ENCODE measurements around the gene PMPCA.
"Not testable (repeated sequence)": the region's sequence is repeated elsewhere in the genome, so short reads cannot be mapped to it uniquely, and the experiment has no call there.

Gene PMPCA

DNA sequence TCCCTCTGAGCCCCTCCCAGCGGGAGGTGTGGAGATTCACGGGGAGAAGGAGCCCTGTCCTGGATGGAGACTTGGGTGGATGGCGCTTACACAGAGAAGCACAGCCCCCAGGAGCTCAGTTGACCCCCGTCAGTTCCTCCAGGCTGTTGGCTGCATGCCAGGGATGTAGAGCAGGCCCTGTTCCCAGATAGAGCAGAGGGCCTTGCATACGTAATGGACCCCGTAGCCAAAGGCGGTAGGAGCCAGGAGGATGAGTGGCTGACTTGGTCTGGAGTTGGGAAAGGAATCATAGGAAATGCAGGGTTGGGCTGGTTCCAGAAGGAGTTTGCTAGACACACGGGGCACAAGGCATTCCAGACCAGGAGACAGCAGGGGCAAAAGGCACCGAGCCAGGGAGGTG, 2.5 kb downstream of the PMPCA start:
- DNase-seq (ENCODE audit: low read depth in 2 of 2): no peak

GRCh38 chr9:136416427-136416826, 6.0 kb downstream of the PMPCA start:
- DNase-seq (ENCODE audit: low read depth in 2 of 2): no peak

DNA sequence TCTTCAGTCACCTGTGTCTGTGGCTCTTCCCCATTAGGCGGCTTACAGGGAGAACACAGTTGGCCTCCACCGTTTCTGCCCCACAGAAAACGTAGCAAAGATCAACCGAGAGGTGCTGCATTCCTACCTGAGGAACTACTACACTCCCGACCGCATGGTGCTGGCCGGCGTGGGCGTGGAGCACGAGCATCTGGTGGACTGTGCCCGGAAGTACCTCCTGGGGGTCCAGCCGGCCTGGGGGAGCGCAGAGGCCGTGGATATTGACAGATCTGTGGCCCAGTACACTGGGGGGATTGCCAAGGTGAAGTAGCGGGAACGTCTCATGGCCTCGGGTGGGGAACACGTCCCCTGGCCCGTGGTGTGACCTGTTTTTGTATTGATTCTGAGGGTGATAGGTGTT, 6.5 kb downstream of the PMPCA start:
- no peak for DNase-seq (ENCODE audit: low read depth in 2 of 2)

DNA sequence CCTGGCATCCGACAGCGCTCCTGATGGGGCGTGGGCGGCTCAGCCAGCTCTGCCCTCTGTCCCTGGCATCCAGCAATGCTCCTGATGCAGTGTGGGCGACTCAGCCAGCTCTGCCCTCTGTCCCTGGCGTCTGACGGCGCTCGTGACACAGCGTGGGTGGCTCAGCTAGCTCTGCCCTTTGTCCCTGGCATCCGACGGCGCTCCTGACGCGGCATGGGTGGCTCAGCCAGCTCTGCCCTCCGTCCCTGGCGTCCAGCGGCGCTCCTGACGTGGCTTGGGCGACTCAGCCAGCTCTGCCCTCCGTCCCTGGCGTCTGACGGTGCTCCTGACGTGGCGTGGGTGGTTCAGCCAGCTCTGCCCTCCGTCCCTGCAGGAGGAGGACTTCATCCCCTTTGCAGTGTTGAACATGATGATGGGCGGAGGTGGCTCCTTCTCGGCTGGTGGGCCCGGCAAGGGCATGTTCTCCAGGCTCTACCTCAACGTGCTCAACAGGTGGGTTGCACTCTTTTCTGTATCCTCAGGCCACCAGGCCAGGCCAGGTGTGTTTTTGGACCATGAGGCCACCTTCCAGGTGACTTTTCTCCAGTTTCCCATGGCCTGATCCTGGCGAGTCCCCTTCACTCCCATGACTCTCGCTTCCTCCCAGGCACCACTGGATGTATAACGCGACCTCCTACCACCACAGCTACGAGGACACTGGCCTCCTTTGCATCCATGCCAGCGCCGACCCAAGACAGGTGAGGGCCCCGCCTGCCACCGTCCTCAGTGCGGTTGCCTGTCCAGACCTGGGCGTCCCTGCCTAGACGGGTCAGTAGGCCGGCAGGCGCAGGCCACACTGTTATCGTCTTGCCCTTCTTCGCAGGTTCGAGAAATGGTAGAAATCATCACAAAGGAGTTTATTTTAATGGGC, 8.0 kb downstream of the PMPCA start:
- no peak for DNase-seq (ENCODE audit: low read depth in 2 of 2)

DNA sequence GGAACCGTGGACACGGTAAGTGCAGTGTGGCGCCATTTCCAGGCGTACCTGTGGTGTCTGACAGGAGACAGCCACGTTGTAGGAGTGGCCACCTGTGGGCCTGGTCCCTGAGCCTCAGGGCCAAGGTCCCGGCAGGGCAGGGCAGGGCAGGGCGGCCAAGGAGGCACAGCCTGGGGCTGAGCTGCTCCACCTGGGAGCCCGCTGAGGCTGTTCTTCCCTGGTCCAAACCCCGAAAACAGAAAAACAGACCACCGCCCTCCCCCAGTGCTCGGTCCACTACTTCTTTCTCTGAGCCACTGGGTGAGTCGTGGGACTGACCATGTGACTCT, 8.6 kb downstream of the PMPCA start:
- no peak for DNase-seq (ENCODE audit: low read depth in 2 of 2)

DNA sequence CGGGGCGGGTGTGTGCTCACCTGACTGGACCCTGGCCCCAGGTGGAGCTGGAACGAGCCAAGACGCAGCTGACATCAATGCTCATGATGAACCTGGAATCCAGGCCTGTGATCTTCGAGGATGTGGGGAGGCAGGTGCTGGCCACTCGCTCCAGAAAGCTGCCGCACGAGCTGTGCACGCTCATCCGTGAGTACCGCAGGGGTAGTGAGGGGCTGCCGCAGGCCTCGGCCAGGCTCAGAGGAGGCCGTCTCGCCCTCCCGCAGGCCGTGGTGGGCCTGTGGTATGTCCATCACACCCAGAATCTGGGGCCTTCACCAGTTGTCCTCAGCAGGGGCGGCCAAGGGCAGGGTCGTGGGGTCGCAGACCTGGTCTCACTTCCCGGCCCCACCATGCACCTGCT, 11.3 kb downstream of the PMPCA start:
- DNase-seq (ENCODE audit: low read depth in 2 of 2): no peak

DNA sequence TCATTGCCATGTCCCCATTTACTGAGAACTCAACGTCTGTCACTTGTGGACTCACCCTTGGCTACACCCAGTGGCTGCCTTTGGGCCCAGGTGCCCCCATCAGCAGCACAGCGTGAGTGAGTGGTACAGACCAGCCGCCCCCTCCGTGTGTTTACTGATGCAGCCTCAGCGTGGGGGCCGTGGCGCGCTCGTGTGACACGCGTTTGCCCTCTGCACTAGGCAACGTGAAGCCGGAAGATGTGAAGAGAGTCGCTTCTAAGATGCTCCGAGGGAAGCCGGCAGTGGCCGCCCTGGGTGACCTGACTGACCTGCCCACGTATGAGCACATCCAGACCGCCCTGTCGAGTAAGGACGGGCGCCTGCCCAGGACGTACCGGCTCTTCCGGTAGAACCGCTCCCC, 12.4 kb downstream of the PMPCA start:
- no peak for DNase-seq (ENCODE audit: low read depth in 2 of 2)

- no peak for DNase-seq (ENCODE audit: low read depth in 2 of 2)
These were observed 13.1 kb downstream of the PMPCA start for GRCh38 chr9:136423432-136424146.

DNA sequence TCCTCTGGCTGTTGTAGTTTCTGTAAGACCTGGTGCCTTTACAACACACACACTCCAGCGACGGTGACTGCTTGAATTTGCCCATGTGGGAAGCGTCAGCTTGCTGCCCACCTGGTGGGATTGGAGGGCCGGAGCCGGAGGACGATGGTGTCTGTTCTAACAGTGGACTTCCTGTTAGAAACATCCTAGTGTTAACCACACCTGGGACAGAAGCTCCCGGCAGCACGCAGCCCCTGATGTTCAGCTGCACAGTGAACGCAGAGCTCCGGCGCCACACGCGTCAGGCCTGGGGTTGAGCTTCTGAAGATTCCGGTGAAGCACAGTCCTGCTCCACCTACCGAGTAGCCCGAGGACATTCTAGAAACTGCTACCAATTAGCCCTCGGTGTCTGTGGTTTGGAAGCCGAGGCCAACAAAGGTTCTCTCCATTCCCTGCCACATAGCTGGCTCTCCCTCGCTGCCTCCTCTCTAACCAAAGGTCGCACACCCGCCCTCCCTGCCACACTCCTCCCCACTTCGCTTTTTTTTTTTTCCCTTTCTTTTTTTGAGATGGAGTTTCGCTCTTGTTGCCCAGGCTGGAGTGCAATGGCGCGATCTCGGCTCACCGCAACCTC, 14.4 kb downstream of the PMPCA start:
- no peak for DNase-seq (ENCODE audit: low read depth in 2 of 2)

GRCh38 chr9:136425367-136425766, 14.9 kb downstream of the PMPCA start:
- DNase-seq (ENCODE audit: low read depth in 2 of 2): not testable (repeated sequence)

DNA sequence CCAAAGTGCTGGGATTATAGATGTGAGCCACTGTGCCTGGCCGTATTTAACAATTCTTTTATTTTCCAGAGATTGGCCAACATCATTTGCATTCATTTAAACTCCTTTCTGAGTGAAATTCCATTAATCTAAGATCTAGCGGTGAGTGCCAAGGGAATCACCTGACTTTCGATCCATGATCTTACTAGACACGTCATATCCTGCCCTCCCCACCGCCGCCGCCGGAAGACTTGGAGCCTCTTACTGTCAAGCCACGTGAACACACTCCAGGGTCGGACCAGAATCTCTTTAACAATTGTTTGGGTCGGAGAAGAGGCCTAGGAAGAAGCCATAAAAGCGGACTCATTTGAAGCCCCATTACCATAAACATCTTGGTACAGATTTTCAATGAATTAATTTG, 16.3 kb downstream of the PMPCA start:
- DNase-seq (ENCODE audit: low read depth in 2 of 2): no peak

- no peak for DNase-seq (ENCODE audit: low read depth in 2 of 2)
These were observed 18.7 kb downstream of the PMPCA start for GRCh38 chr9:136429075-136429628.

DNA sequence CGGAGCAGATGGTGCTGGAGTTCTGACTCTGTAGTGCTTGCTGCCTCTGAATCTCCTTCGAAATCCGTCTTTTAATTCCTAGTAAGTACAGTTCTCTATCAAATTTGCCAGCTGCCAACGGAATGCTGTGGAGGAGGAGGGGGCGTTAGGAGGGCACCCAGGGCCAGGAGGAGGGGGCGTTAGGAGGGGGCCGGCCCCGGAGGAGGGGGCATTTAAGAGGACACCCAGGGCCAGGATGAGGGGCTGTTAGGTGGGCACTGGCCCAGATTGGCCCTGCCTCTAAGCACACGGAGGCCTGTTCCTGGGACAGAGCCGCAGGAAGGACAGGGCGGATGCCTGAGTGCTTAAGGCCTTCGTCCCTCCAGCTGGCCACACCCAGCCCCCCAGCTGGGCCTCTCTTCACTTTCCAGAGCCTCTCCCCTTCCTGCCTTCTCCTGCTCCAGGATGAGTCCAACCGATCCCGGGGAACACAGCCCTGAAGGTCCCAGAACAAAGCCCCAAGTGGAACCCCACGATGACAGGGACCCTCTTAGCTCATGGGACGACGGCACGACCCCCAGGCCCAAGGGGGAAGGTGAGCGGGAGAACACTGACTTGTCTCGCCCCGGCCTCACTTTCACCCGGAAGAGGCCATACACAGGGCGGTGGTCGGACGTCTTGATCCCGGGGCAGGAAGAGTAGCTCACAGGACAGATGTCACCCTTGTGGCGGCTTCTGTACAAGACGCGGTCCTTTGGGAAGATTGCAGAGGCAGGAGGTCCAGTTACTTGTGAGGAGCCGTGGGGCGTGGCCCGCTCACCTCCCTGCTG, 19.4 kb downstream of the PMPCA start:
- DNase-seq (ENCODE audit: low read depth in 2 of 2): no peak

DNA sequence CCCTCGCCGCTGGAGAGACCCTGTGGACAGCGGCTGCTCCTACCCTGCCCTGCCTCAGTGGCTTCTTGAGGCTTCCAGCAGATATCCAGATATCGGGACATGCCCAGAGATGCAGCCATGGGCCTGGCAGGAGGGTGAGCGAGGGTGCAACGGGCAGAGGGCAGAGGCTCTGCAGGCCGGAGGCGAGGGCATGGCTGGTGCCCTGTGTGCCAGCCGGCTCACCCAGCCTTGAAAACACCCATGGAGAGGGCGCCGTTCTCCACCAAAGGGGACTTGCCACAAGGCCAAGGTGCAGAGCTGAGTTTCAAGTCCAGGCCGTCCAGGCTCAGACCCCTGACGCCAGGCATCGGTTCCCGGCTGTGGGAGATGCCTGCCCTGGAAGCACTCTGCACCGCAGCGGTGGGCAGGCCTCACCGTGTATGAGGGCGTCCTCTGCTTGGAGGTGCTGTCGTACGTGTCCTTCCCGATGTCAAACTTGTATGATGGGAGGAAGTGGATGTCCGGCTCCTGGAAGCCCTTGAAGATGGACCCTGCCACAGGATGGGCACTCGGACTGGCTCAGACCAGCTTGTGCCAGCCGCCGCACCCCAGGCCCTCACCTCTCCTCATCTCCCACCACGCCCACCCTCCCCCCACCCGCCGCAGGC, 20.3 kb downstream of the PMPCA start:
- no peak for DNase-seq (ENCODE audit: low read depth in 2 of 2)

- no peak for DNase-seq (ENCODE audit: low read depth in 2 of 2)
These were observed 21.4 kb downstream of the PMPCA start for GRCh38 chr9:136431782-136432350.

- DNase-seq (ENCODE audit: low read depth in 2 of 2): no peak
These were observed 22.1 kb downstream of the PMPCA start for GRCh38 chr9:136432591-136432990.

- DNase-seq (ENCODE audit: low read depth in 2 of 2): no peak
These were observed 22.7 kb downstream of the PMPCA start for GRCh38 chr9:136433043-136433715.

GRCh38 chr9:136433849-136434579, 23.6 kb downstream of the PMPCA start:
- no peak for DNase-seq (ENCODE audit: low read depth in 2 of 2)

GRCh38 chr9:136434580-136435169, 24.2 kb downstream of the PMPCA start:
- DNase-seq (ENCODE audit: low read depth in 2 of 2): no peak
